Stimulated activated memory B cell treated with anti-CD40 and anti-IgM and Interleukin-4, amounts not matched to agents 10 μg/mL and 1 μg/mL and 100 μg/mL, for 72 hours (primary cell): ENCODE results near the gene RHOV.

Source experiments
- ATAC-seq: fragments of 150-1000 bp; cut with Tn5 transposase; 2 replicates; pipeline ENCODE4 v1.10.0; 2021
- H3K27ac Mint-ChIP-seq: one replicate; pipeline ENCODE4 v1.8.0; 2022; ENCODE audit warnings: mild to moderate bottlenecking, mixed read lengths
- H3K27me3 Mint-ChIP-seq: one replicate; pipeline ENCODE4 v1.8.0; 2022; ENCODE audit warnings: mixed read lengths
- H3K36me3 Mint-ChIP-seq: one replicate; pipeline ENCODE4 v1.8.0; 2022; ENCODE audit warnings: mixed read lengths
- H3K4me1 Mint-ChIP-seq: one replicate; pipeline ENCODE4 v1.8.0; 2022; ENCODE audit warnings: mixed read lengths
- H3K4me3 Mint-ChIP-seq: one replicate; pipeline ENCODE4 v1.8.0; 2022; ENCODE audit warnings: mild to moderate bottlenecking, moderate library complexity, mixed read lengths
- H3K9me3 Mint-ChIP-seq: one replicate; pipeline ENCODE4 v1.8.0; 2022; ENCODE audit warnings: mixed read lengths

The RHOV gene

DNA sequence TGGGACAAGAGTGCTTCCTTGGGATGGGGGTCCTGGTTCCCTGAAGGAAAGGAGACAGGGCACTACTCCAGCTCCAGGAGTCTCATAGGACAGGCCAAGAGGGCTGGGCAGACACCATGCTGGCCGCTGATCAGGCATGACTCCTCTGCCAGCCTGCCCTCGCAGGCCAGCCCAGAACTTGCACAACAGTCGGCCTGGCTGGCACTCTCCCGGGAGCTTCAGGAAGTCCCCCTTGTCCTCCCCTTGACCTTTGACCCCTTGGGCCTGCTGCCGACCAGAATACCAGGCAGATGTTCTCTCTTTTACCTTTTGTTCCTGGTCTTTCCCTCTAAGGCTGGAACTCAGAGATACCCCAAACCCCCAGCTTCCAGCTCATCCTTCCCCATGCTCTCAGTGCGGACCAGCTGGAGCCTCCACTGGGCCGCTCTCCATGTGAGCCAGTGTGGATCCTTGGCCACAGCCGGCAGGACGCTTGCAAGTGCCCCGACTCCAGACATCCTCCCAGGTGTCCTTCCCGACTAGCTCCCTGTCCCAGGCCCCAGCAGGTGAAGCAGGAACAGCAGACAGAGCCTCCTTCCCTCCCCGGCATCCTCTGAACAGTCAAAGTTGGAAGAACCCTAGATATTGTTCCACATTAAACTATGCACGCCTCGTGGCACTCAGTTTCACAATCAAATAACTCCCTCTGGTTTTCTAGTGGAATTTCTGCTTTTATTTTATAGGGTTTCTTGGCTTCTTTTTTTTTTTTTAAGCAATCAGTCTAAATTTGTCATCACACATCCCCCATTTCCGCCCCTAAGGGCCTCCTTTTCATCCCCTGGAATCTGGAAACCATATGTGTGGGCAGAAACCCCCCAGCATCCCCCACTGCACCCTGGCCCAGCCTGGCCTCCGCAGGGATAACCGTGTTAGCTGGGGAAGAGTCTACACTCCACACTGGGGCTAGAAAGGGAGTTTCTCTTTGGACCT is 35.9 kb upstream of the RHOV start:
- Mint-ChIP-seq H3K9me3 (no peaks in the 10 kb centered on the region), H3K27ac (peak overlapping the region; percentile 88)

DNA sequence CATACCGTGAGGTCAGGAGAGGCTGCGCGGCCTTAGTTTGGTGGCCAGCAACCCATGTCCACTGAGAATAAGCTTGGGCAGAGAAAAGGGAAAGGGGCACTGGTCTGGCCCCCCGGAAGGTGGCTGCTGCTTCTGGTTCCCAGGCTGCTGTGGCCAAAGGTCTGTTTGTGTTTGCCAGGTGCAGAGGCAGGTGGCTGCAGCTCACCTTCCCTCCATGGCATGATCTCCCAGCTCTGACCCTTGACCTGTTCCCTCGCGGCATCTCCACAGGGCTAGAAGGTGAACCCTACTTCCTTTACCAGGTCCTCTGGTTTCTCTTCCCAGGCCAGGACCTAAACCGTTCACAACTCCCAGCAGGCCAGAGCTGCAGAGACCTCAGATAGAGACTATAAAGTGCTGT is 34.1 kb upstream of the RHOV start:
- Mint-ChIP-seq H3K36me3 (peaks cover 22% of the 10 kb centered on the region), H3K9me3 (no peaks in the 10 kb centered on the region), H3K4me1 (peaks cover 53% of the 10 kb centered on the region), H3K27me3 (no peaks in the 10 kb centered on the region), H3K4me3 (peak overlapping the region; percentile 36), H3K27ac (peak overlapping the region; percentile 88)
- no peak for ATAC-seq

More for the DNA sequence above, 35.9 kb upstream of the RHOV start:
- ATAC-seq, result no peak
- Mint-ChIP-seq H3K27me3 (no peaks in the 10 kb centered on the region), H3K4me3 (no peak overlapping the region), H3K36me3 (peaks cover 6% of the 10 kb centered on the region), H3K4me1 (peaks cover 34% of the 10 kb centered on the region)

DNA sequence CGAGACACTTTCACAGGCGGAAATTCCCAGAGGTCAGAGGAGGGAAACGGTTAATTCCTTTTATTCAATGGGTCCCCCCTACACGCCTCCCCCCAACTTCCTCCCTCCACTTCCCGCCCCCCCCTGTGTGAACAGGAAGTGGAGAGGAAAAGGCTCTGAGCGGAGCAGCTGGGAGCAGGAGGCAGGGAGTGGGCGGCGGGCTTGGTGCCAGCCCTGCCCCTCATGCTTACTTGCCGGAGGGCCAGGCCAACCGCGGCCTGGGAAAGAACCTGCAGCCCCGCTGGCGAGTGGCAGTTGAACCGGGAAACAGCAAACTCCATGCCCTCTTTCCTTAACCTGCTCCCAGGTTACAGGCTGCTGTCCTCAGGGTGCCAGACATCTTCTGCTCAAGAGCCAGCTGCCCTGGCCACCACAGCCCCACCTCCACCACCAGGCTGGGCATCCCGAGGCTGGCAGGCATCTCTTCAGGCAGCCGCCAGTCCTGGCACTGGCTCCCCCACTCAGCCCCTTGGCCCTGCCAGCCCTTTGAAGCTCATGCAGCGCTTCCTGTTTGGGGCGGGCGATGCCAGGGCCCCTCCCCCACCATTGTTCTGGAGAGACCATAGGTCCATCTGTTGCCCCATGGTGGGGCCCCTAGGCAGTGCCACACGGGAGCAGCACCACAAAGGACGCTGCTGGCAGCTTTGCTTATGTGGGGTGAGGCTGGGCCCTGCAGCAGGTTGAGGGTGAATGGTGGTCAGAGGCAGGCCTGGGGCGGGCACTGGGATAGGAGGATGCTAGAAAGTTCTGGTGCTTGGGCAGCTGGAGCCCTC is 33.2 kb upstream of the RHOV start:
- ATAC-seq, result peak; percentile 34
- Mint-ChIP-seq H3K27me3 (no peaks in the 10 kb centered on the region), H3K36me3 (peaks cover 31% of the 10 kb centered on the region), H3K27ac (peak overlapping the region; percentile 88), H3K9me3 (no peaks in the 10 kb centered on the region), H3K4me3 (peak overlapping the region; percentile 74), H3K4me1 (peaks cover 62% of the 10 kb centered on the region)

DNA sequence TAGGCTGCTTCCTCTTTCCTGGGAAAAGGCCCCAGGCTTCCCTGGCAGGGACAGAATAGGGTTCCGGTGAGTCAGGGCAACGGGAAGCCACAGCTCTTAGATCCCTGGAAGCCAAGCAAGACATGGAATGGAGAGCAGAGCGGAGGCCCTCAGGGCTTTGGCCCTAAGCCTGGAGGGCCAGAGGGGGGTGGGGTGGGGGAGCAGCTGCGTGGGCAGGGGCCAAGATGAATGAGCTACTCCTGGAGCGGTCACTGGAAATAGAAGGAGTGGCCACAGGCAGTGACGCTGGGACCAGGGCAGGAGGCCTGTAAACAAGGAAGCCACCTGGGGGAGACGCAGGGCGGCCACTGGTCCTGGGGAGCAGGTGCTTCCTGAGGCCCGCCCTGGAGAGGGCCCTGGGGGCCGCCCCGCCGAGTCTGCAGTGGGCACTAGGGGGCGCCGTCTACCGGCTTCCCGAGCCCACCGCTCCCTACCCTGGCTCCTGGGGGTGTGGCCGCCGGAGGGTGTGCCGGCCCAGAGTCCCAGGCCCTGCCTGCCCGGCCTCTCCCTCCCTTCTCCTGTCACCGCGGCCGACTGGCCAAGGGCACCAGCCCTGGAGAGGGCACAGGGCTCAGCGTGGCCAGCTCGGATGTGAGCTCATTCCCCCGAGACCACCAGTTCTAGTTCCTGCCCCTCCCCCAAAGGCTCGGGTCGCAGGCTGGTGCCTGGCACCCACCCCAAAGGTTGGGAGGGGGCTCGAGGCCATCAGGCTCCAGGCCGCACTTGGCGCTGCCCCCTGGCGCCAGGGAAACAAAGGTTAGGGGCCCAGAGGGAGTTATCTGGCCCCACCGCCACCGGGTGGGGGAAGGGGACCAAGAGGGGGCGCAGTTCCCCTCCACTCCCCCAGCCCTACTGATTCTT is 32.3 kb upstream of the RHOV start:
- Mint-ChIP-seq H3K4me3 (peak overlapping the region; percentile 74), H3K27ac (peak overlapping the region; percentile 88), H3K27me3 (no peaks in the 10 kb centered on the region), H3K9me3 (no peaks in the 10 kb centered on the region), H3K4me1 (peaks cover 63% of the 10 kb centered on the region), H3K36me3 (peaks cover 33% of the 10 kb centered on the region)
- ATAC-seq, result peak; percentile 87

DNA sequence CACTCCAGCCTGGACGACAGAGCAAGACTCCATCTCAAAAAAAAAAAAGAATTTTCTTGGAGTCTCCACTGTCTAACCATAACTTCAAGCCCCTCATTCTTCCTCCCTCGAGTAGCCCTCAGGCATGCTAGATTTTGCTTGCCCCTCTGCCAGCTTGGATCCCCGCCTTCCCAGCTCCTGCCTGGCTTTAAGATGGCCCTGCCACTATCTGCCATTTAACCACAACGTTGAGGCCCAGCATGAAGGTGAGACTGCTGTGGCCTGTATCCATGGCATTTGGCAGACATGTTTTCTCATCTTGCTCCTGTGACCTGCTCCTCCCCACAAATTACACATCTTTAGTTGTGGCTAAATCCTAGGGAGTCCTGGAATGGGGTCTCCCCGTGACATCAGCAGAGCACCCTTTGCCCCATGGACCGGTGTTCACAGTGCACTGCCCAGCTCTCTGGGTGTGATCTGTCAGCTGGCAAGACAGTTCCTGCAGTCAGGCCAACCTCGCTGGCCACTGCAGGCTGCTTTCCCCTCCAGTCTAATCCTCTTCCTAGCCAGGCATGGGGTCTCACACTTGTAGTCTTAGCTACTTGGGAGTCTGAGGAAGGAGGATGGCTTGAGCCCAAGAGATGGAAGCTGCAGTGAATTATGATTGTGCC is 30.6 kb upstream of the RHOV start:
- ATAC-seq, result no peak
- H3K4me3 Mint-ChIP-seq, result no peak overlapping the region
- peak overlapping the region; percentile 38 for H3K27ac Mint-ChIP-seq

DNA sequence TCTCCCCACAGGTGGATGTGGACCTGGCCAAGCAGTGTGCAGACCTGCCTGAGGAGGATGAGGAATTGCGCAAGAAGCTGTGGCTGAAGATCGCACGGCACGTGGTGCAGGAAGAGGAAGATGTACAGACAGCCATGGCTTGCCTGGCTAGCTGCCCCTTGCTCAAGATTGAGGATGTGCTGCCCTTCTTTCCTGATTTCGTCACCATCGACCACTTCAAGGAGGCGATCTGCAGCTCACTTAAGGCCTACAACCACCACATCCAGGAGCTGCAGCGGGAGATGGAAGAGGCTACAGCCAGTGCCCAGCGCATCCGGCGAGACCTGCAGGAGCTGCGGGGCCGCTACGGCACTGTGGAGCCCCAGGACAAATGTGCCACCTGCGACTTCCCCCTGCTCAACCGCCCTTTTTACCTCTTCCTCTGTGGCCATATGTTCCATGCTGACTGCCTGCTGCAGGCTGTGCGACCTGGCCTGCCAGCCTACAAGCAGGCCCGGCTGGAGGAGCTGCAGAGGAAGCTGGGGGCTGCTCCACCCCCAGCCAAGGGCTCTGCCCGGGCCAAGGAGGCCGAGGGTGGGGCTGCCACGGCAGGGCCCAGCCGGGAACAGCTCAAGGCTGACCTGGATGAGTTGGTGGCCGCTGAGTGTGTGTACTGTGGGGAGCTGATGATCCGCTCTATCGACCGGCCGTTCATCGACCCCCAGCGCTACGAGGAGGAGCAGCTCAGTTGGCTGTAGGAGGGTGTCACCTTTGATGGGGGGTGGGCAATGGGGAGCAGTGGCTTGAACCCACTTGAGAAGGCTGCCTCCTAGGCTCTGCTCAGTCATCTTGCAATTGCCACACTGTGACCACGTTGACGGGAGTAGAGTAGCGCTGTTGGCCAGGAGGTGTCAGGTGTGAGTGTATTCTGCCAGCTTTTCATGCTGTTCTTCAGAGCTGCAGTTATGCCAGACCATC is 28.8 kb upstream of the RHOV start:
- Mint-ChIP-seq H3K27me3 (no peaks in the 10 kb centered on the region), H3K4me1 (peaks cover 65% of the 10 kb centered on the region), H3K36me3 (peaks cover 61% of the 10 kb centered on the region), H3K4me3 (no peak overlapping the region), H3K9me3 (no peaks in the 10 kb centered on the region), H3K27ac (peak overlapping the region; percentile 38)
- no peak for ATAC-seq

More for the DNA sequence above, 30.6 kb upstream of the RHOV start:
- Mint-ChIP-seq H3K4me1 (peaks cover 65% of the 10 kb centered on the region), H3K27me3 (no peaks in the 10 kb centered on the region), H3K36me3 (peaks cover 47% of the 10 kb centered on the region), H3K9me3 (no peaks in the 10 kb centered on the region)

DNA sequence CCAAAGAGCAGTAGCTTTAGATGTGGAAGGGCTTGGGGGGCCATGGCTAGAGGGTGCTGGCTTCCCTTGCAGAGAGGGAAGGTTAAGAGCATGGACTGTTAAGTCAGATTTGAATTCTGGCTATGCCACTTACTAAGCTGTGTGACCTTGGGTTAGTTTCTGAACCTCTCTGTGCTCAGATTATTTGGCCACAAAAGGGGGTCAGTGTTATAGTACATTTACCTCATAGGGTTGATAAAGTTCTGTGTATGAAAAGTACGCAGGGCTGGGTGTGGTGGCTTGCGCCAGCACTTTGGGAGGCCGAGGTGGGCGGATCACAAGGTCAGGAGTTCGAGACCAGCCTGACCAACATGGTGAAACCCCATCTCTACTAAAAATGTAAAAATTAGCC is 27.0 kb upstream of the RHOV start:
- no peak overlapping the region for H3K27ac Mint-ChIP-seq
- peaks cover 77% of the 10 kb centered on the region for H3K36me3 Mint-ChIP-seq

DNA sequence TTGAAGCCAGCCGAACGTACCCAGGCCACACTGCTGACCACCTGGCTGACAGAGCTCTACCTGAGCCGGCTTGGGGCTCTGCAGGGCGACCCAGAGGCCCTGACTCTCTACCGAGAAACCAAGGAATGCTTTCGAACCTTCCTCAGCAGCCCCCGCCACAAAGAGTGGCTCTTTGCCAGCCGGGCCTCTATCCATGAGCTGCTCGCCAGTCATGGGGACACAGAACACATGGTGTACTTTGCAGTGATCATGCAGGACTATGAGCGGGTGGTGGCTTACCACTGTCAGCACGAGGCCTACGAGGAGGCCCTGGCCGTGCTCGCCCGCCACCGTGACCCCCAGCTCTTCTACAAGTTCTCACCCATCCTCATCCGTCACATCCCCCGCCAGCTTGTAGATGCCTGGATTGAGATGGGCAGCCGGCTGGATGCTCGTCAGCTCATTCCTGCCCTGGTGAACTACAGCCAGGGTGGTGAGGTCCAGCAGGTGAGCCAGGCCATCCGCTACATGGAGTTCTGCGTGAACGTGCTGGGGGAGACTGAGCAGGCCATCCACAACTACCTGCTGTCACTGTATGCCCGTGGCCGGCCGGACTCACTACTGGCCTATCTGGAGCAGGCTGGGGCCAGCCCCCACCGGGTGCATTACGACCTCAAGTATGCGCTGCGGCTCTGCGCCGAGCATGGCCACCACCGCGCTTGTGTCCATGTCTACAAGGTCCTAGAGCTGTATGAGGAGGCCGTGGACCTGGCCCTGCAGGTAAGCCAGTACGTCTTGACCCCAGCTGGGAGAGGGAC is 26.4 kb upstream of the RHOV start:
- Mint-ChIP-seq H3K4me1 (peaks cover 67% of the 10 kb centered on the region), H3K36me3 (peaks cover 74% of the 10 kb centered on the region), H3K27me3 (no peaks in the 10 kb centered on the region), H3K4me3 (no peak overlapping the region), H3K9me3 (no peaks in the 10 kb centered on the region), H3K27ac (no peak overlapping the region)
- no peak for ATAC-seq

More for the DNA sequence above, 27.0 kb upstream of the RHOV start:
- Mint-ChIP-seq H3K9me3 (no peaks in the 10 kb centered on the region), H3K4me1 (peaks cover 67% of the 10 kb centered on the region), H3K4me3 (no peak overlapping the region), H3K27me3 (no peaks in the 10 kb centered on the region)
- ATAC-seq, result no peak

DNA sequence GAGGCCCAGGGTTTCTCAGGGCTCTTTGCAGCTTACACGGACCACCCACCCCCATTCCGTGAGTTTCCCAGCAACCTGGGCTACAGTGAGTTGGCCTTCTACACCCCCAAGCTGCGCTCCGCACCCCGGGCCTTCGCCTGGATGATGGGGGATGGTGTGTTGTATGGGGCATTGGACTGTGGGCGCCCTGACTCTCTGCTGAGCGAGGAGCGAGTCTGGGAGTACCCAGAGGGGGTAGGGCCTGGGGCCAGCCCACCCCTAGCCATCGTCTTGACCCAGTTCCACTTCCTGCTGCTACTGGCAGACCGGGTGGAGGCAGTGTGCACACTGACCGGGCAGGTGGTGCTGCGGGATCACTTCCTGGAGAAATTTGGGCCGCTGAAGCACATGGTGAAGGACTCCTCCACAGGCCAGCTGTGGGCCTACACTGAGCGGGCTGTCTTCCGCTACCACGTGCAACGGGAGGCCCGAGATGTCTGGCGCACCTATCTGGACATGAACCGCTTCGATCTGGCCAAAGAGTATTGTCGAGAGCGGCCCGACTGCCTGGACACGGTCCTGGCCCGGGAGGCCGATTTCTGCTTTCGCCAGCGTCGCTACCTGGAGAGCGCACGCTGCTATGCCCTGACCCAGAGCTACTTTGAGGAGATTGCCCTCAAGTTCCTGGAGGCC is 25.6 kb upstream of the RHOV start:
- Mint-ChIP-seq H3K9me3 (no peaks in the 10 kb centered on the region), H3K4me1 (peaks cover 70% of the 10 kb centered on the region), H3K27ac (no peak overlapping the region), H3K36me3 (peaks cover 71% of the 10 kb centered on the region), H3K27me3 (no peaks in the 10 kb centered on the region), H3K4me3 (no peak overlapping the region)
- ATAC-seq, result no peak

DNA sequence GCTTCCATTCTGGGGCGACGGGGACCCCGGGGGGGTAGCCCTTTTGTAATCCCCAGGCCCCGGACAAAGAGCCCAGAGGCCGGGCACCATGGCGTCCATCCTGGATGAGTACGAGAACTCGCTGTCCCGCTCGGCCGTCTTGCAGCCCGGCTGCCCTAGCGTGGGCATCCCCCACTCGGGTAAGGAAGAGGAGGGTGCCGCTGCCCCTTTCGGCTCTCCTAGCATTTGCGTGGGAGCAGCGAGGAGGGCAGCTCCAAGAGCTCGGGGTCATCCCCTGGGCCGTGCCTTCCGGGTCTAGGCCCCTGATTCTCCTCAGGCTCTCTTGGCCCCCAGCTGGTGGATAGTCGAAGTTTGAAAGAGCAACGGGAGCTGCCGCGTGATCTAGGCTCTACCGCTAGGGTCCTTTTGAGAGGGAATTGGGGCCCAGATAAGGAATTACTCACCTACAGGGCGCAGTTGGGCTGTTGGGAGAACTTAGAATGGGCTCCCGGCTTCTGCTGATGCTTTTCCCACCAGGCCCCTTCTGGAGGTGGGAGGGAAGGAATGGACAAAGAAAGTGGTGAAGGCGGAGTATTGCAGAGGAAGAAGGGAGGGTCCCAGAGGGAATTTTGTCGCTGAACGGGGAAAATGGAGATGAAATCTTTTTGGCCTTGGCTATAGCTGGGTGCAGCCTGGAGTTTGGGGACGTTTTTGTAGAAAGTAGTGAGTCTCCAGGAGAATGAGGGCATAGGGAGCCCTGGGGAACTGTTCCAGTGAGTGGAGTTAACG is 20.8 kb upstream of the RHOV start:
- H3K36me3 Mint-ChIP-seq, result peaks cover 33% of the 10 kb centered on the region
- no peaks in the 10 kb centered on the region for H3K9me3 Mint-ChIP-seq
- peak overlapping the region; percentile 100 for H3K4me3 Mint-ChIP-seq
- no peaks in the 10 kb centered on the region for H3K27me3 Mint-ChIP-seq
- H3K27ac Mint-ChIP-seq, result peak overlapping the region; percentile 99
- peak; percentile 76 for ATAC-seq
- H3K4me1 Mint-ChIP-seq, result peaks cover 65% of the 10 kb centered on the region

DNA sequence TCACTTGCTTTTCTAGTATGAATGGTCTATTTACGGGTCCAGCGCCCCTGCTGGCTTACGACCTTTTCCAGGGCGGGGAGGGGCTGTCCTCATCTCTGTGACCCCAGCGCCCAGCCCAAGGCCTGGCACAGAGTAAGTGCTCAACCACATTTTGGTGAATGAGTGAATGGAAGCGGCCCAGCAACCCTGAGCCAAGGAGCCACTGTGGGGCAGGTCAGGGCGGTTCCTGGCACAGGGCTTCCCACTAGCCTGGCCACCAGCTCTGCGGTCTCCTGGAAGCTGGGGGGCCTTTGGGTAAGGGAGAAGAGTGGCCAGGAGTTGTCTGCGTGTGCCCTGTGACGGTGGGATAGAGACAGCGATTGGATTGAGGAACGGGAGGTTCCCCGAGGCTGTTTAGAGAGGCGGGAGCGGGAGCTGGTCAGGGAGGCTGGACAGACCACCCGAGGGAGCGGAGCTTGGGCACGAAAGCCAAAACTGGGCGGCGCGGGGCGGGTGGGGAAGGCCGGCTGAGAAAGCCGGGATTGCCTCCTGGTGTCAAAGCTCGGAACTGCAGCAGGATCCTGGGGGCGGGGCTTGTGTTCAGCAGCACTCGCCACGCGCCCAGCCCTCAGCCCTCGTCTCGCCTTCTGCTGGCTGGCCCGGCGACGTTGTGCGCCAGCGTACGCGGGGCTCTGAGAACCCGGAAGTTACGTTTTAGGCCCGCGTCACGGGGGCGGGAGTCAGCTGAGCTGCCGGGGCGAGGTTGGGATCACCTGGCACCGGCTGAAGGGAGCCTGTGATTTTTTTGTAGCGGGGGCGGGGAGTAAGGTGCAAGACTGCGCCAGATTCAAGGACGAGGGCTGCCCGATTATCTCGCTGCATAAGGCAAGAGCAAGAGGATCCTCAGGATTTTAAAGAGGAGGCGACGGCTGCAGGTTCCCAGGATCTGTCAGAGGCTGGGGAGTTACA is 20.0 kb upstream of the RHOV start, which contains the start of gene VPS18:
TSS of gene VPS18 (plus strand) at position 718 of the 948 bp plus-strand sequence. CDS start 319 bp downstream, outside the sequence.
- Mint-ChIP-seq H3K4me3 (peak within 1 kb of the TSS; percentile 100), H3K27ac (peak within 1 kb of the TSS; percentile 99), H3K4me1 (peaks cover 65% of the 10 kb centered on the region), H3K9me3 (no peaks in the 10 kb centered on the region), H3K27me3 (no peaks in the 10 kb centered on the region), H3K36me3 (peaks cover 29% of the 10 kb centered on the region)
- ATAC-seq, result peak; percentile 98
